ENCODE measurements around the gene ANKRD55. TPM values are rescaled to one million over a fixed set of nuclear protein-coding genes. Genes with fewer than 3 reads are reported as not detected.
A peak's percentile ranks its signal among the peaks of the same experiment; 100 is the strongest.
"Not testable (repeated sequence)": the region's sequence is repeated elsewhere in the genome, so short reads cannot be mapped to it uniquely, and the experiment has no call there.

ANKRD55 gene
- total and polyA plus RNA-seq, 9 of the 15 experiments (the other 6 are each of a cell fraction or from before 2014, with no cell fraction given), result 3.4 to 10.6 (median 6.5) TPM

- TF ChIP-seq BCL6 (CRISPR knock-in tag; IDR thresholded peaks at IDR 0.05), result peak; percentile 44; the same call in 1 of the 2 replicates
- TF ChIP-seq ILK (tag; IDR thresholded peaks at IDR 0.05; ENCODE audit: borderline replicate concordance, low read depth), result peak; percentile 73; the same call in 1 of the 2 replicates
- TF ChIP-seq ZNF668 (CRISPR knock-in tag; IDR thresholded peaks at IDR 0.05), result peak; percentile 83
- TF ChIP-seq ZNF41 (CRISPR knock-in tag; conservative IDR thresholded peaks at IDR 0.05), result peak; percentile 56; the same call in 1 of the 2 replicates
- peak; percentile 86 for TF ChIP-seq PTRF (tag; IDR thresholded peaks at IDR 0.05)
- peak; percentile 76 for TF ChIP-seq ZNF398 (CRISPR knock-in tag; IDR thresholded peaks at IDR 0.05)
- peak; percentile 85; the same call in 1 of the 2 replicates for TF ChIP-seq GTF2A2 (tag; IDR thresholded peaks at IDR 0.05)
- TF ChIP-seq CREB3 (tag; conservative IDR thresholded peaks at IDR 0.05; ENCODE audit: low read depth), result peak; percentile 89
- peak; percentile 20; the same call in 1 of the 2 replicates for TF ChIP-seq ZKSCAN8 (CRISPR knock-in tag; IDR thresholded peaks at IDR 0.05)
- TF ChIP-seq ZNF583 (CRISPR knock-in tag; IDR thresholded peaks at IDR 0.05), result peak; percentile 72
- TF ChIP-seq ZNF395 (CRISPR knock-in tag; IDR thresholded peaks at IDR 0.05), result peak; percentile 71; the same call in 1 of the 2 replicates
- peak; percentile 71 for TF ChIP-seq IRF9 (tag; IDR thresholded peaks at IDR 0.05)
- TF ChIP-seq NR4A1 (CRISPR knock-in tag; IDR thresholded peaks at IDR 0.05); ATF1 (CRISPR knock-in tag; IDR thresholded peaks at IDR 0.05); NR2C1 (IDR thresholded peaks at IDR 0.05): not testable (repeated sequence)
- TF ChIP-seq NR4A1 (tag; IDR thresholded peaks at IDR 0.05), result peak; percentile 96
- 0 out of 2 replicates have a peak, but pooled peaks have one; percentile 40 for TF ChIP-seq HDAC8 (tag; IDR thresholded peaks at IDR 0.05)
- TF ChIP-seq ATF1 (tag; IDR thresholded peaks at IDR 0.05), result peak; percentile 18; the same call in 1 of the 2 replicates
- TF ChIP-seq MEF2D (tag; conservative IDR thresholded peaks at IDR 0.05; ENCODE audit: low read depth), result peak; percentile 77; the same call in 1 of the 2 replicates
- peak; percentile 76 for TF ChIP-seq NR2C1 (tag; IDR thresholded peaks at IDR 0.05)
Measured at GRCh38 chr5:56156585-56157190, 76.4 kb downstream of the ANKRD55 start (continued).

All from K562 (cell line).